Heart right ventricle (tissue), 16 donors: ENCODE data around the gene PDLIM1. TPM values are rescaled to one million over a fixed set of nuclear protein-coding genes. Genes with fewer than 3 reads are reported as not detected.
A peak's percentile ranks its signal among the peaks of the same experiment; 100 is the strongest.

ENCODE experiments used
- ATAC-seq, 8 donors: fragments of 200-7000 bp; cut with Tn5 transposase; one replicate each; pipeline ENCODE4 v1.9.1; 2020; ENCODE audit warnings: mild to moderate bottlenecking in 8 of 8, moderate library complexity in 8 of 8, moderate number of reproducible peaks in 1 of 8
- DNase-seq, 2 donors: peaks; one replicate each; pipeline ENCODE4 v3.0.0-alpha.2; 2020
- H3K27ac ChIP-seq, 10 donors: fragments of 200-600 bp; sonication (generic) in 2 of 10; one replicate each; pipeline versions ENCODE4 v1.5.0 to v1.8.0; 2020 to 2022; ENCODE audit warnings: mild to moderate bottlenecking in 3 of 10
- H3K27me3 ChIP-seq, 7 donors: fragments of 200-600 bp; one replicate each; pipeline ENCODE4 v1.8.0; 2021 to 2022; ENCODE audit warnings: mild to moderate bottlenecking in 2 of 7
- H3K36me3 ChIP-seq, 9 donors: fragments of 200-600 bp; sonication (generic) in 1 of 9; one replicate each; pipeline versions ENCODE4 v1.5.0 to v1.8.0; 2020 to 2022; ENCODE audit warnings: mild to moderate bottlenecking in 2 of 9
- H3K4me1 ChIP-seq, 9 donors: fragments of 200-600 bp; sonication (generic) in 1 of 9; one replicate each; pipeline versions ENCODE4 v1.5.0 to v1.8.0; 2020 to 2022; ENCODE audit warnings: mild to moderate bottlenecking in 4 of 9
- H3K4me3 ChIP-seq, 10 donors: fragments of 200-600 bp; sonication (generic) in 2 of 10; one replicate each; pipeline versions ENCODE4 v1.5.0 to v1.8.0; 2020 to 2022; ENCODE audit warnings: mild to moderate bottlenecking in 7 of 10, moderate library complexity in 2 of 10
- H3K9me3 ChIP-seq, 11 donors: fragments of 200-600 bp in 10 of 11; sonication (generic) in 2 of 11; one replicate each; pipeline versions ENCODE4 v1.5.0 to v1.8.0; 2013 to 2022; ENCODE audit warnings: mild to moderate bottlenecking in 2 of 11, control low read depth in 1 of 11, moderate library complexity in 1 of 11
- CTCF ChIP-seq, 9 donors: fragments of 200-600 bp; sonication (generic) in 2 of 9; IDR thresholded peaks; one replicate each; pipeline versions ENCODE4 v1.5.0 to v1.8.0; 2021 to 2022; ENCODE audit warnings: antibody characterized with exemption in 9 of 9, mild to moderate bottlenecking in 5 of 9, moderate library complexity in 1 of 9
- WGBS, 2 donors: extraction: QIAGEN DNeasy Blood & Tissue Kit; methylation state at CpG; one replicate each; pipeline ENCODE4 v1.1.7; 2013; ENCODE audit warnings: inconsistent platforms in 1 of 2; 5-methylcytosine and 5-hydroxymethylcytosine counted together
- intact Hi-C, 10 donors: fragments of 100-400 bp; cut with DNase I; formaldehyde crosslinking; loops; one replicate each; pipeline versions ENCODE4 v1.11.1 to v1.14.2; 2022
- polyA plus RNA-seq, 2 donors: library from polyadenylated mRNA; stranded (reverse); fragments of 200-250 nt; gene quantifications; one replicate each; pipeline ENCODE4 v1.2.3, GENCODE V29; 2013
- total RNA-seq, 10 donors: library from RNA; stranded (reverse); fragmentation: NEBNext Ultra II Directional in 3 of 10; extraction: Animal tissue kit (Norgen Biotek cat#: 25700) in 3 of 10; gene quantifications; one replicate each; pipeline versions ENCODE4 v1.2.1 to v1.2.4, GENCODE V29; 2021 to 2023
- donor health status: Arrhythmogenic right ventricular cardiomyopathy.
- donor health status: ischemic (EF 13 %, LVEDD 7.1; RV severe dilation, severe dysfunction).
- donor health status: healthy with polysubstance abuse.
- donor health status: DM: no; HTN: yes; CAD: no.
- donor health status: DM: no; HTN: no; CAD: no.
- donor health status: ischemic (EF 25% LVEDD 6.9; RV normal size, moderate dysfunction).
- donor health status: ischemic (EF 25% LVEDD 5.7; RV mildly dilated, moderate dysfunction).
- donor health status: healthy.
- donor health status: DM: yes; HTN: yes; CAD: no.
- donor health status: Ischemic cardiomyopathy.
- donor health status: ischemic (EF 35%, LVEDD 5.7; RV mildly dilated, moderate dysfunction).
- donor health status: nonischemic (EF 11% LVEDD 7.7; RV severe dilation, severe dysfunction).
- donor health status: DM: yes; HTN: yes; CAD: no.
- donor health status: PGD.
- donor health status: ischemic (EF 29% LVEDD 5.4; RV normal size, mild dysfunction).
- donor health status: nonischemic (EF 23%, LVEDD 6.1; RV moderate dilation, normal function).

PDLIM1 gene
- total and polyA plus RNA-seq, 12 donors = 152 to 467 (median 322) TPM

DNA sequence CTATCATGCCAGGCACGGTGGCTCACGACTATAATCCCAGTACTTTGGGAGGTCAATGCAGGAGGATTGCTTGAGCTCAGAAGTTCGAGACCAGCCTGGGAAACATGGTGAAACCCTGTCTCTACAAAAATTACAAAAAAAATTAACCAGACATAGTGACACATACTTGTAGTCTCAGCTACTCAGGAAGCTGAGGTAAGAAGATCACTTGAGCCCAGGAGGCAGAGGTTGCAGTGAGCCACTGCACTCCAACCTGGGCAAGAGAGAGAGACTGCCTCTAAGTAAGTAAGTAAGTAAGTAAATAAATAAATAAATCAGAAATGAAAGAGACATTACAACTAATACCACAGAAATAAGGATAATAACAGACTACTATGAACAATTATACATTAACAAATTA, 36.2 kb downstream of the PDLIM1 start:
- Histone ChIP-seq H3K36me3 (peaks cover 0 to 60% (median 33%) of the 10 kb centered on the region in 9 donors), H3K4me3 (no peak overlapping the region), H3K27me3 (no peaks in the 10 kb centered on the region), H3K9me3 (peaks cover 0 to 9% (median 4%) of the 10 kb centered on the region in 11 donors), H3K27ac (peak overlapping the region in 5 of 10 donors; percentile 5 to 59 (median 25)), H3K4me1 (peaks cover 0 to 44% (median 33%) of the 10 kb centered on the region in 9 donors)
- intact Hi-C loops = loop anchor here in 1 of 10 donors (5.0 kb wide), 1 partner anchor 33 kb away; no protein-coding TSS in a partner anchor
- TF ChIP-seq CTCF (IDR thresholded peaks at IDR 0.05) = no peak
- DNase-seq (no peak), ATAC-seq (no peak)
- 78 to 90% methylated on average over 3 of the region's 3 CpGs for WGBS, 2 donors

- no peak overlapping the region for H3K4me3 ChIP-seq
- ATAC-seq (no peak), DNase-seq (no peak)
- H3K9me3 ChIP-seq = peaks cover 0 to 9% (median 4%) of the 10 kb centered on the region in 11 donors
- H3K36me3 ChIP-seq = peaks cover 0 to 56% (median 23%) of the 10 kb centered on the region in 9 donors
- no peak for TF ChIP-seq CTCF (IDR thresholded peaks at IDR 0.05)
- H3K4me1 ChIP-seq = peaks cover 0 to 53% (median 43%) of the 10 kb centered on the region in 9 donors
- 87 to 91% methylated on average over 2 of the region's 2 CpGs for WGBS, 2 donors
- no peaks in the 10 kb centered on the region for H3K27me3 ChIP-seq
- peak overlapping the region in 3 of 10 donors; percentile 26 to 59 (median 39) for H3K27ac ChIP-seq
- intact Hi-C loops = loop anchor here in 1 of 10 donors (5.0 kb wide), 1 partner anchor 34 kb away; no protein-coding TSS in a partner anchor
Measured at GRCh38 chr10:95253686-95254085, 37.1 kb downstream of the PDLIM1 start.

DNA sequence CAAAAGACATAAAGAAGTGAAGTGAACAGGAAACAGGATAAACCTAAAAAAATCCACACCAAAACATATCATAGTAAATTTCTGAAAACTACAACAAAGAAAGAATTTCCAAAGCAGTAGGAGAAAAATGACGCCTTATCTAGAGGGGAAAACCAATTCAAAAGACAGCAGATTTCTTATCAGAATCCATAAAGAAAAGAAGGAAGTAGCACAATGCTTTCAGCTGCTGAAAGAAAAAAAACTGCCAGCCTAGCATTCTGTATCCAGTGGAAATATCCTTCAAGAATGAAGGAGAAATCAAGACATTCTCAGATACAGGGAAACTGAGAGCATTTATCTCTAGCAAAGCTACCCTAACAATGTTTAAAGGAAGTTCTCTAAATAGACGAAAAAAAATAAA, 37.8 kb downstream of the PDLIM1 start:
- TF ChIP-seq CTCF (IDR thresholded peaks at IDR 0.05) = no peak
- Histone ChIP-seq H3K27ac (peak overlapping the region in 4 of 10 donors; percentile 26 to 59 (median 38)), H3K27me3 (no peaks in the 10 kb centered on the region), H3K4me1 (peaks cover 0 to 60% (median 49%) of the 10 kb centered on the region in 9 donors), H3K36me3 (peaks cover 0 to 56% (median 17%) of the 10 kb centered on the region in 9 donors), H3K9me3 (peaks cover 0 to 9% (median 4%) of the 10 kb centered on the region in 11 donors), H3K4me3 (no peak overlapping the region)
- intact Hi-C loops = loop anchor here in 1 of 10 donors (5.0 kb wide), 1 partner anchor 34 kb away; no protein-coding TSS in a partner anchor
- ATAC-seq (no peak), DNase-seq (no peak)
- 67 to 78% methylated on average over 2 of the region's 2 CpGs for WGBS, 2 donors

DNA sequence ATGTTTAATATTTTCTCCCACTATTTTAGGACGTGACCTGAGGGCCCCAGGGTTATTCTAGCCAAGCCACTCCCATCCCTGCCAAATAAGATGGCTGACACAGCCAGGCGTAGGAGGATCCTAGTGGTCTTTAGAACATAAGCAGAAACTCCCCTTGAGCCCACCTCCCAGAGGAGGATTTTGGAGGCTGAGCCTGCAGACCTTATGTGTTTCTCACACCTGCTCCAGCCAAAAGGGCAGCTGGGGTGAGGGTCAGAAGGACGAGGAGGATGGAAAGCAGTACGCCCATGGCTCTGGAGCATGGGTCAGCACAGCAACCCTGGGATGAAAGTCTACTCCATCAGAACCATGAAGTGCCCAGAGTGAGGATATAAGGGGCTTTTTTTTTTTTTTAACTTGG, 39.9 kb downstream of the PDLIM1 start:
- Histone ChIP-seq H3K36me3 (peaks cover 0 to 58% (median 5%) of the 10 kb centered on the region in 9 donors), H3K4me1 (peaks cover 10 to 77% (median 66%) of the 10 kb centered on the region in 9 donors), H3K9me3 (peaks cover 0 to under 1% (median 0%) of the 10 kb centered on the region in 11 donors), H3K4me3 (no peak overlapping the region), H3K27ac (peak overlapping the region in 3 of 10 donors; percentile 47 to 55 (median 47)), H3K27me3 (no peaks in the 10 kb centered on the region)
- no peak for DNase-seq
- intact Hi-C loops = loop anchor here in 1 of 10 donors (5.0 kb wide), 1 partner anchor 36 kb away; no protein-coding TSS in a partner anchor
- 59 to 66% methylated on average over 4 of the region's 4 CpGs for WGBS, 2 donors
- no peak for ATAC-seq
- TF ChIP-seq CTCF (IDR thresholded peaks at IDR 0.05) = no peak
